ACHN (cell line): ENCODE results near the gene DOLPP1.
A peak's percentile ranks its signal among the peaks of the same experiment; 100 is the strongest.

ENCODE experiments used
- DNase-seq: peaks from one replicate; pipeline ENCODE4 v3.0.0-alpha.2; 2015
- in situ Hi-C: cut with HindIII; loops from 2 replicates; pipeline ENCODE4 v1.10.0; 2017; ENCODE audit warnings: low sequenced_read_pairs, low pct_ligation_motif_present, low pct_unique_long_range_greater_than_20kb

Gene DOLPP1

DNA sequence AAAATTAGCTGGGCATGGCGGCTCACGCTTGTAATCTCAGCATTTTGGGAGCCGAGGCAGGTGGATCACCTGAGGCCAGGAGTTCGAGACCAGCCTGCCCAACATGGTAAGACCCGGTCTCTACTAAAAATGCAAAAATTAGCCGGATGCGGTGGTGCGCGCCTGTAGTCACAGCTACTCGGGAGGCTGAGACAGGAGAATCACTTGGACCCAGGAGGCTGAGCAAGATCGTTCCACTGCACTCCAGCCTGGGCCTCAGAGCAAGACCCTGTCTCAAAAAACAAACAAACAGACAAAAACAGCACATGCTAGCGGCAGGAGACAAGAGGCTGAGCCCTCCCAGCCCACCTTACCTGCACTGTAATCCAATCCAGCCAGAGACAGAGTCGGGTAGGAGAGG is 1.1 kb upstream of the DOLPP1 start:
- no peak for DNase-seq
- in situ Hi-C loops = no loop called here

DNA sequence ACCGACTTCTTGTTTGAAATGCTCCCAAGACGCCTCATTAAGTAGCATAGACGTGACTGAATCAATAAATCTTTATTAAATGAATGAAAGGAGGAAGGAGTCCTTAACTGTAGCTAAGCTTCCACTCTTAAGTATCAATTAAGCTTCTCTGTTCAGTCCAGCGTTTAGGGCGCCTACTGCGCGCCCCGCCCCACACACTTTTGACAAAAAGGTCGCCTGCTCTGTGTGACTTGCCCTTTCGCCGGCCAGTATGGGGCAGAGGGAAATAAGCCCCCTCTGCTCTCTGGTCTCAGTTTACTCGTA is 662 bp upstream of the DOLPP1 start:
- DNase-seq = no peak
- in situ Hi-C loops = no loop called here

DNA sequence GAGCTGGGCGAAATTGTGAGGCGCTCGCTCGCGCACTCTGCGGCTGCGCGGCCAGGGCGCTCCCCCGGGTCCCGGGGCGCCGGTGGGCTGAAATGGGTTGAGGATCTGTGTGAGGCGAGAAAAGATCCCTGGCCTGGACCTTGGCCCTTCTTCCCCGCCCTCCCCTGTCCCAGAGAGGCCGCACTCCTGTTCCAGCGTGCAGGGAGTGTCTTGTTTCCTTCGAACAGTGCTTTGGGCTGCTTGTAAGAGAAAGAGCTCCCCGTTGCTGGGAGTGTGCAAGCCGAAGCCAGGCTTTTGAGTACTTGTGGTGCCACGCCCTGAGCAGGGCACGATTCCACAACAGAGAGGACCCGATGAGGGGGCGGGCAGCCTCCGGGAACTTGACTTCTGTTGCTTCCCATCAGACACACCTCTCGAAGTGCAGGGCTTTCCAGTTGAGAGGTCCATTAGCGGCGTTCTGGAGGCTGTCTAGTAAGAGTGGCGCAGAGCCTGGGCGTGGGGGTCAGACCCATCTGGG is 535 bp downstream of the DOLPP1 start:
- no peak for DNase-seq
- in situ Hi-C loops = no loop called here

DNA sequence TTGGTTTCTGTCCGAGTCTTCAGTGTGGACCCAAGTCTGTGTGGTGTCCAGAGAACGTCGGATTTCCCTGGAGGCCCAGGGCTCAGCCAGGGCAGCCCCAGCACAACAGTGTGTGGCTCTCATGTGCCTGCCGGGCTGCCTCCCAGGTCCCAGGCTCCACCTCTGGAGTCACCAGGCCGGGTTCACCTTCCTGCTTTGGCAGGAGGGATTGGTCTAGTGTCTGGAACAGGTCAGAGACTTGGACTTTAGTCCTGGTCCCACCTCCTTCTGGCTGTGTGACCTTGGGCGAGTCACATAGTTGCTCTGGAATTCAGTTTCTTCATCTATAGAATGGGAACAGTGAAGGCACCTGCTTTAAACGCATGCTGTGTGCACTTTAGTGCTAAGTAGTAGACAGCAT is 3.2 kb downstream of the DOLPP1 start:
- in situ Hi-C loops = no loop called here

DNA sequence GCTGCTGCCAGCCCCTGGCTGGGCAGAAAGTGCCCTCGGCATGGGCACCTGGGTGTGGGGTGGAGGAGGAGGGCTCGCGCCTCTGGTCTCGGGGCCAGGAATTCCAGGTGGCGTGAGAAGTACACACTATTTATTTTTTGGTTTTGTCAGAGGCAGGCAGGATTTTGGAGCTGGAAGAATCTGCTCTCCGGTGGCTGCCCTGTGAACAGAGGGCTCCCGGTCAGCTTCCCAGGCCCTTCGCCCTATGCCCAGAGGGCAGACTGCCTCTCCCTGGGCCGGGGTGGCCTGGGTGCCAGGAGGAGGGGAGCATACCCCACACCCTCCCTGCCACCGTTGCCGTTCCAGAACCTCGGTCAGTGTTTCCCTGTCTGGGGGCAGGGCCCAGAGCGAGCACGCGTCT is 8.3 kb downstream of the DOLPP1 start:
- no peak for DNase-seq
- in situ Hi-C loops = no loop called here

More for the DNA sequence above, 3.2 kb downstream of the DOLPP1 start:
- DNase-seq = no peak

DNA sequence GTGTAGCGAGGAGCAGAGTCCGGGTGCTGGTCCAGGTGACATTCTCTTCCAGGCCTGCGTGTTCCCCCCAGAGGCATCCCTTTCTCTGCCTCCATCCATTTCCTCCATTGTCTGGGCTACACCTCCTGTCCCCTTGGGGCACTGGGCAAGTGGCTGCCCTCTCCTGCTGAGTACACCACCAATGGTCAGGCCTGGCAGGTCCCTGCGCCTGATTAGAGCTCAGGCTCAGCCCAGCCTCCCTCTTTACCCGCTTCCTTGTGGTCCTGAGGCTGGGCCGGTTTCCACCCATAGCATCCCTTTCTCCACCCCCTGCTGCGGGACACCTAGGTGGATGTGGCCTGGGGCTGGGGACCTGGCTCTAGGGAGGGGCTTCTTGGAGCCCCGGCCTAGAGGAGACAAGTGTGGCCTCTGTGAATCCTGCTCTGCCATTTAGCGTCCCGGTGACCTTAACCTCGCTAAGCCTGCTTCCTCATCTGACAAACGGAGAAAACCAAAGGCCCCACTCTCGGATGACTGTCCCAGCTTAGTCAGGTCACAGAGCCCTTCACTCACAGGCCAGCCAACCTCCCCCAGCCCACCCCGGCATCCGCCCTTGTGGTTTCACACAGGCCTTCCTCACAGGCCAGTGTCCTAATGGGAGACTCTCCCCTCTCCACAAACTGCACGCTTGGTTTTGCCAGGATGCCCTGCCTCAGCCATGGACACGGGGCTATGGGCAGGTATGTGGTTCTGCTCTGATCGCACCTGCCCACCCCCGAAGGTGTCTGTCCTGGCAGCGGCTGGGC is 12.9 kb downstream of the DOLPP1 start:
- DNase-seq = no peak
- in situ Hi-C loops = no loop called here

DNA sequence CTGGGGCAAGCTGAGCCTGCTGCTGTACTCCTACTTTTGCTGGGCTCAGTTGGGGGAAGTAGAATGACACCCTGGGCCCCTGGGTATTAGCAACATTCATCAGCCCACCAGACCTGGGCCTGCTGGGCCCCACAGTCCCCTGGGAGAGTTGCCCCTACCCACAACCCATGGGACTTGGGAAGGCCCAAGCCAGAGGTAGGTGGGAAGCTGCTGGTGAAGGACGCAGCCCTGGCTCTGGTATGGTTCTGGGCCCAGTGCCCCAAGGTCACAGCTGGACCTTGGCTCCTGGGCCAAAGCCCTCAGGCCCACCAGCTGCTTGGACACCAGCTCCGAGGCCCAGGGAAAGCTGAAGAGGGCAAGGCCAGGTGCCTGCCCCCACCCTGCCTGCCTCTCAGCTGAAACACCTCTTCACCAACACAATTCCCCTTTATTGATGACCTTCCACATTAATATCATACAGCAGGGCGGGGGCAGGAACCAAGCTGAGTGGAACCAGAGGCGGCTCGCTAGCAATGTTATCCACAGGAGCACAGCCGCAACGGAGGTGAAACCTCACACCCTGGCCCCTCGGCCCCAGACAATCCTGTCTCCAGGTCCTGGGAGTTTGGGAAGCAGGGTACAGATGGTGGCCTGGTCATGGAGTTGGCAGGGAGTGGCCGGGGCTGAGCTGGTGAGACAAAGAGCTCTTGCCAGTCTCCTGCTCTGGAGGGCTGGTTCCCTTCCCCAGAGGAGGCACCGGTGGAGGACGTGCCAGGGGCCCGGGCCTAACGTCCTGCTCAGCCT is 13.7 kb downstream of the DOLPP1 start:
- in situ Hi-C loops = no loop called here
- no peak for DNase-seq

DNA sequence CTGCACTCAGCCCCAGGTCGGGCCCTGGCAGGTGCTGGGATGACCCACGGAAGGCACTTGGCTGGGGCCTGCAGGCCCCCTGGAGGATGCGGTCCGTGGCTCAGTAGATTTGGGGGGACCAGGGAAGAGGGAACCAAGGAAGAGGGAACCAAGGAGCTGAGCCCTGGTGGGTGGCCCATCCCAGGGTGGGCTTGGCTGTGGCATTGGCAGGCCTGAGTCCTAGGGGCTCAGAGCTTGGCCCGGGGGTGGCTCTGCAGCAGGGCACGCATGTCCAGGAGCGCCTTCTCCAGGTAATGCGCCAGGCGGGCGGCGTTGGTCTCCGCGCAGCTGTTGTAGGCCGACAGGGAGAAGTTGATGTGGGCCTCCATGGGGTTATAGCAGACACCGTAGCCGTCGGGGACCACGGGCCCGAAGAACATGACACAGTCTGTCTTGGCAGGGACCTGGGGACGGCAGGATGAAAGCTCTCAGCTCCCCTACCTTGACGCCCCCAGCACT is 14.3 kb downstream of the DOLPP1 start:
- DNase-seq = no peak
- in situ Hi-C loops = no loop called here

DNA sequence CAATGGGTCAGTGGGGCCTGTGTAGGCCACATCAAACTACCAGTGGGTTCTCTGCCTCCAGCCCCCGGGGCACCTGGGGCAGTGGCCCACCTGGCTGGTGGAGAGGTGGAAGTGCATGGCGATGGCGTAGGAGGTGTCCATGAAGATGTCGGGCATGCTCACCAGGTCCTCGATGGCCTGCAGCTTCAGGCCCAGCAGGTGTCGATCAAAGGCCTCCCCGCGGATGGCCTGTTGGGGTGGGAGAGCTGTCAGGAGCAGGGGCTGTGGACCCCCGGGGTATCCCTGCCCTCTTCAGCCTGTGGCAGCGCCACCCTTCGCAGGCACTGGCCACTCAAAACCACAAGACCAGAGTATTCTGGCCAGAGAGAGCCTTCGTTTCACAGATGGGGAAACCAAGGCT is 15.0 kb downstream of the DOLPP1 start:
- in situ Hi-C loops = no loop called here
- no peak for DNase-seq

DNA sequence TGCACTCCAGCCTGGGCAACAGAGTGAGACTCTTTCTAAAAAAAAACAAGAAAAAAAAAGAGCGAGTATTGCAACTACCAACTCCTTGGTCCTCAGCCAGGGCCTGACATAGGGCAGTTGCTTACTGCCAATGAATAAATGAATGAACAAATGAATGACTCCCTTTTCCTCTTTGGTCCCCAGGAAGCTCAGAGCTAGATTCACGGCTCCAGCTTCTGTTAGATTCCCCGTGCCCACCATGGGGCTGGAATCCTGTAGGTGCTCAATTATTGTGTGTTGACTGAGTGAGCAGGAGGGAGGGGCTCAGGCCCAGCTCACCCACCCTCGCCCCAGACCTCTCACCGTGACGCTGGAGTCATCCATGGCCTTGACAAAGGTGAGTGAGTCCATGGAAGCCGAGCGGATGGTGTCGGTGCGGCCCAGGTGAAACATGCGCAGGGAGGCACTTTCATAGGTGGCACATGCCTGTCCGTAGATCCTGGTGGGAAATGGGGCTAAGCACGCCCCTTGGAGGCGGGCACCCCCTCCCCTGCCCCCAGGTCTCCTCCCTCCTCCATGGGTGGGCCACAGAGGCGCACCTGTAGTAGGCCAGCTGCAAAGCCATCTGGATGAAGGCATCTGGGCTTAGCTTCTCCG is 16.9 kb downstream of the DOLPP1 start:
- no peak for DNase-seq
- in situ Hi-C loops = no loop called here

DNA sequence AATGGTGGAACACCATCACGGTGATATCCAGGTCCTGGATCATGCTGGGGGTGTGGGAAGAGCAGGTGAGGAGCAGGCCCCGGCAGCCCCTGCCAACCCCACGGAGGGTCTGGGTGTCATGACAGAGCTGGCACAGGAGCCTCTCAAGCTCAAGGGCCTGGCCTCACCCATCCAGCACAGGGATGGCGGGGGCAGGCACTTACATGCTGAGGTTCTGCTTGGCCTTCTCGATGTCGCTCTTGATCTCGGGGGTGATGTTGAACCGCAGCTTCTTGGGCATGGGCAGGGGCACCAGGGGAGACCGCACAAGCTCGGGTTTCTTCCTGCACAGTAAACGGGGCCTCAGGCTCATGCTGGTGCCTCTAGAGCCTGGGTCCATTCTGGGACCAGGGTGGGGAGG is 17.4 kb downstream of the DOLPP1 start:
- in situ Hi-C loops = no loop called here
- DNase-seq = no peak

DNA sequence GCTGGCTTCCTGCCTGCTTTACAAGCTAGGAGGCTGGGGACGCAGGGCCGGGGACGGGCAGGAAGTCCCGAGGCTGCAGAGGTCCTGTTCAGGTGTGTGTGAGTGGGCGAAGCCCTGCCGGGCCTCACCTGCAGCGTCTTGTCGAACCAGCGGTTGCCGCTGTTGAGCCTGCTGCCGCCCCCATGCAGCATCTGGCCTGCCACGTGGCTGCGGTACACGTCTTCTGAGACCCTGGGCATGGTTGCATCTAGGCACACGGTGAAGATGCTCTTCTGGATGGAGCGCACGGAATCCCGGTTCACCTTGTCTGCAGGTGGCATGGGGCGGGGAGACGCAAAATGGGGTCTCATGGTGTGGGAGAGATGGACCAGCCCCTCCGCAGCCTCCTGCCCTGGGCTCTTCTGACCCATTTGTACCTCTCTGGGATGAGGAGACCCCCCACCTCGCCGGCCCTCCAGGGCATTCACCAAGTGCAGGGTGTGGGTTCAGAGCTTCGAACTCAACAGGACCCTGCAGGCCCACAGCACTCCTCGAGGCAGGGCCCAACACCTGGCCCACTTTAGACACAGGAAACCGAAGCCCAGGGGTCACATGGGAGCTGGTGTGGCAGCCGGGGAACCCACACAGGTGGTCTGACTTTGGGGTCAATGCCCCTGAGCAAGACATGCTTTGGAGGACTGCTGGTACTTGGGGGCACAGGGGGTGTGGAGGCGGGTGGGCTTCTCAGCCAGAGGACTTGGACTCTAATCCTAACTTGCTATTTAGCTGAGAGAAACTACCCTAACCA is 19.7 kb downstream of the DOLPP1 start:
- no peak for DNase-seq
- in situ Hi-C loops = no loop called here

DNA sequence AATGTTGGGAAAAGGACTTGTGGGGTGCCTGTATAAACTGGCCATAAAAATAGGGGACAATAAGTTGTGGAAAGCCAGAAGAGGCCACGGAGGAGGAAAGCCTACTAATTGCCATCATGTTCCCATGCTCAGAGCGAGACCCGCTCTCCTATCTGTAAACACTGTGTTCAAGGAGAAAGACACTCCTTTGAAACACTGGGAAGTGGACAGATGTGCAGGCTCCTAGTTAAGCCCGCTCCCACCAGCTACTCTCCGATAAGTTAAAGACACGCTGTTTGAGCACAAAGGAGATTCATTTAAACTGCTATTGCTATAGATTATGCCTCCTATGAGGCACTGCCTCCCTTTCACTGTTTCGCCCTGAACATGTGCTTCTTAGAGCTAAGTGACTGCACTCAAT is 20.4 kb downstream of the DOLPP1 start:
- in situ Hi-C loops = no loop called here
- DNase-seq = no peak

DNA sequence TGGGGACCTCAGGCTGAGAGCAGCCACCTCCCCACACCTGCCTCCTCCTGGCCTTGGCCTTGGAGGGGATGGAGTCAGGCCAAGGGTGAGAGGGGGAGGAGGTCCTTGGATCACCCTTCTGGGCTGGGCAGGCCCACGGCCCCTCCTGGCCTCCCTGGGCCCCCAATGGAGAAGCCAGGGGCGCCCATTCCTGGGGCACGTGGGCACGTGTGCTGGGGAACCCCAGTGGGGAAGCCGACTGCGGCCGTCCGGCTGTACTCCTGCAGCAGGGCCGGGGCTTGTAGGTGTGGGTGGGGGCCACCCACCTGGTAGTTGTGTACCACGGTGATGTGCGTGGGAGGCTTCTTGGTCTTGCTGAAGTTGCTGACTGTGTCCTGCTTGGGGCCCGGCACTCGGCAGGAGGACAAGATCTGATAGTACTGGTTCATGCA is 21.2 kb downstream of the DOLPP1 start:
- in situ Hi-C loops = no loop called here
- DNase-seq = no peak

DNA sequence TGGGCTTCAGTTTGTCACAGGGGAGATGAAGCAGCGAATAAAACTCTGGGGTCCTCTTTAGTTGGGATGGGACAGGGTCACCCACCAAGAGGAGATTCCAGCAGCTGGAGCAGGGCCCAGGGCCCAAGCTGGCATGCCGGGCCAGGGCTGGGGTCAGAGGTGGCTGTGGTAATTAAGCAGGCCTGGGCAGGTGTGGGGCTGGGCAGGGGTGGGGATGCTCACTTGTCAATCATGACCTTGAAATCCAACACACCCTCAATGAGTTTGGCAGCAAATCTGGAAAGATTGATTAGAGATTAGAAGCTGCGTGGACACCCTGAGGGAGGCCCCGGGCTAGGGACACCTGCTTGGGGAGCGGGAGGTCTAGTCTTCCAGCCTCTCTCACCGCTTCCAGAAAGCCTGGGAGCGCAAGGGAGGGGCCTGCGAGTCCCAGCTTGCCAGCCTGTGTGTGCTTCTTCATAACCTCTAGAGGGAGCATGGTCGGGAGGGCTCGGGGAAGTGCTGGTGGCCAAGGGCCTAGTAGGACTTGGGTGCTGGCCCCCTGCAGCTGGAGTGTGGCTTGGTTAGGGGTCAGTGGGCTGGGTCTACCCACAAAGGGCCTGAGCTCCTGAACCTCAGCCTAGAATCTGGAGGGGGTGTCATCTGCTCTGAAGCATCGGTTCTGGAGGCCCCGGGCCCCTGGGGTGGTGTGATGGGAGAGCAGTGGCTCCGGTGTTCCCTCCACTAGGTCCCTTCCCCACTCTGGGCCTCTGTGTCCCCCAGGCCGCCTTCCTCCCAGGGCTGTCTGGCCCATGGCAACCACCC is 22.1 kb downstream of the DOLPP1 start:
- peak; percentile 72 for DNase-seq
- in situ Hi-C loops = no loop called here

DNA sequence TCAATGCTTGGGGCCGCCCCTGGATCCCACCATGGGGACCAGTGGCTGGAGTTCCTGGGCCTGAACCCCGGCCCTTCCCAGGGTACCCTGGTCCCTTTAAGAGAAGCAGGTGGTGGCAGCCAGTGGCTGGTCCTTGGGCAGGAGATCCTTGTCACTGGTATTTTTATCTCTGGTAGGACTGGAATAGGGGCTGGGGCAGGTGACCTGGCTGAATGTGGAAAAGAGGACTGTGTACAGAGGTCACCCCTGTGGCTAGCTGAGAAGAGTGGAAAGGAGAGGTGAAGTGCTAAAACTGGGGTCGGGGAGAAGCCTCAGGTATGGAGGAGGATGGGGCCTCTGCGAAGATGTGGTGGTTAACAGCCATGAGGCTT is 22.7 kb downstream of the DOLPP1 start:
- in situ Hi-C loops = no loop called here
- DNase-seq = no peak

DNA sequence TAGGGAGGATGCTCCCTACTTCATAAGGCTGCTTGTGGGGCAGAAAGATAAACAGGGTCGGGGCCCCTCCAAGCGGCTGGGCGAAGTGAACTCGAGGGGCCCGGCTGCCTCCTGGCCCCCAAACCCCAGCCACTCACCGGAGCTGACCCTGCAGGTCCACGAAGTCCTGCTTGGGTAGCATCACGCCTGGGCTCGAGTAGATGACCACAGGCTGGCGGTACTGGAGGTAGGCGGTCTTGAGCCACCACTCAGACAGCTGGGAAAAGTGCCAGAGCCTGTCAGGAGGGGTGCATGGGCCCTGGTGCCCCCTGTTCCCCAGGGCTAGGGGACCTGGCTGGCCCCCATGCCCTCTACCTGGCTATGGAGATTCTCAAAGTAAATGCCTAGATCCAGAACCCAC is 23.1 kb downstream of the DOLPP1 start:
- DNase-seq = no peak
- in situ Hi-C loops = no loop called here
